Lower lobe of right lung (tissue), 2 donors: ENCODE measurements around the gene SSBP2. TPM values are rescaled to one million over a fixed set of nuclear protein-coding genes. Genes with fewer than 3 reads are reported as not detected.

Experiments
- ATAC-seq, 2 donors: fragments of 200-7000 bp; cut with Tn5 transposase; one replicate each; pipeline ENCODE4 v1.9.1; 2020 to 2022; ENCODE audit warnings: mild to moderate bottlenecking in 2 of 2, moderate library complexity in 2 of 2
- DNase-seq: peaks from one replicate; pipeline ENCODE4 v3.0.0-alpha.2; 2020
- H3K27ac ChIP-seq: fragments of 200-600 bp; one replicate; pipeline ENCODE4 v1.8.0; 2022
- H3K27me3 ChIP-seq: fragments of 200-600 bp; one replicate; pipeline ENCODE4 v1.8.0; 2022; ENCODE audit warnings: low read depth
- H3K36me3 ChIP-seq: fragments of 200-600 bp; one replicate; pipeline ENCODE4 v1.8.0; 2022; ENCODE audit warnings: mild to moderate bottlenecking
- H3K4me1 ChIP-seq: fragments of 200-600 bp; one replicate; pipeline ENCODE4 v1.8.0; 2022
- H3K4me3 ChIP-seq: fragments of 200-600 bp; one replicate; pipeline ENCODE4 v1.8.0; 2022; ENCODE audit warnings: mild to moderate bottlenecking
- H3K9me3 ChIP-seq: fragments of 200-600 bp; one replicate; pipeline ENCODE4 v1.8.0; 2022
- CTCF ChIP-seq: fragments of 200-600 bp; IDR thresholded peaks from one replicate; pipeline ENCODE4 v1.8.0; 2022; ENCODE audit warnings: antibody characterized with exemption, mild to moderate bottlenecking
- intact Hi-C: fragments of 100-400 bp; cut with DNase I; formaldehyde crosslinking; loops from one replicate; pipeline ENCODE4 v1.11.0; 2022
- total RNA-seq: library from RNA; stranded (reverse); fragmentation: NEBNext Ultra II Directional; extraction: Animal tissue kit (Norgen Biotek cat#: 25700); gene quantifications from one replicate; pipeline ENCODE4 v1.2.1, GENCODE V29; 2021
- donor health status: DM: no; HTN: yes; CAD: no; lungs with severe emphysema.

SSBP2 gene
- total RNA-seq, 1 donor from 2014 or later = 41.1 TPM

GRCh38 chr5:81626524-81626923, 124.4 kb downstream of the SSBP2 start:
- H3K9me3 ChIP-seq = no peaks in the 10 kb centered on the region
- ATAC-seq (no peak), DNase-seq (no peak)
- no peaks in the 10 kb centered on the region for H3K36me3 ChIP-seq
- H3K27me3 ChIP-seq = no peaks in the 10 kb centered on the region
- H3K4me3 ChIP-seq = no peak overlapping the region
- H3K4me1 ChIP-seq = no peaks in the 10 kb centered on the region
- no peak for TF ChIP-seq CTCF
- H3K27ac ChIP-seq = no peak overlapping the region
- intact Hi-C loops = no loop called here

GRCh38 chr5:81609810-81610375, 141.0 kb downstream of the SSBP2 start:
- H3K27ac ChIP-seq = no peak overlapping the region
- no peak overlapping the region for H3K4me3 ChIP-seq
- H3K4me1 ChIP-seq = no peaks in the 10 kb centered on the region
- no peaks in the 10 kb centered on the region for H3K27me3 ChIP-seq
- no peaks in the 10 kb centered on the region for H3K36me3 ChIP-seq
- DNase-seq (no peak), ATAC-seq (no peak)
- no peak for TF ChIP-seq CTCF
- H3K9me3 ChIP-seq = no peaks in the 10 kb centered on the region
- intact Hi-C loops = no loop called here

GRCh38 chr5:81608976-81609375, 141.9 kb downstream of the SSBP2 start:
- Histone ChIP-seq H3K27me3 (no peaks in the 10 kb centered on the region), H3K4me3 (no peak overlapping the region), H3K27ac (no peak overlapping the region), H3K36me3 (no peaks in the 10 kb centered on the region), H3K4me1 (no peaks in the 10 kb centered on the region), H3K9me3 (no peaks in the 10 kb centered on the region)
- no peak for TF ChIP-seq CTCF
- ATAC-seq (no peak), DNase-seq (no peak)
- intact Hi-C loops = no loop called here

- no peaks in the 10 kb centered on the region for H3K9me3 ChIP-seq
- intact Hi-C loops = no loop called here
- no peak for TF ChIP-seq CTCF
- no peak overlapping the region for H3K4me3 ChIP-seq
- no peaks in the 10 kb centered on the region for H3K36me3 ChIP-seq
- DNase-seq (no peak), ATAC-seq (no peak)
- H3K4me1 ChIP-seq = no peaks in the 10 kb centered on the region
- no peak overlapping the region for H3K27ac ChIP-seq
- no peaks in the 10 kb centered on the region for H3K27me3 ChIP-seq
These were observed 143.2 kb downstream of the SSBP2 start for GRCh38 chr5:81607693-81608092.

- H3K4me1 ChIP-seq = no peaks in the 10 kb centered on the region
- DNase-seq (no peak), ATAC-seq (no peak)
- TF ChIP-seq CTCF = no peak
- H3K27ac ChIP-seq = no peak overlapping the region
- no peaks in the 10 kb centered on the region for H3K27me3 ChIP-seq
- no peaks in the 10 kb centered on the region for H3K9me3 ChIP-seq
- H3K4me3 ChIP-seq = no peak overlapping the region
- no peaks in the 10 kb centered on the region for H3K36me3 ChIP-seq
- intact Hi-C loops = no loop called here
These were observed 144.7 kb downstream of the SSBP2 start for GRCh38 chr5:81606150-81606549.

- no peaks in the 10 kb centered on the region for H3K27me3 ChIP-seq
- no peaks in the 10 kb centered on the region for H3K36me3 ChIP-seq
- ATAC-seq = no peak
- H3K27ac ChIP-seq = no peak overlapping the region
- DNase-seq = no peak
- no peaks in the 10 kb centered on the region for H3K9me3 ChIP-seq
- intact Hi-C loops = no loop called here
- no peak overlapping the region for H3K4me3 ChIP-seq
- no peaks in the 10 kb centered on the region for H3K4me1 ChIP-seq
- TF ChIP-seq CTCF = no peak
These were observed 145.6 kb downstream of the SSBP2 start for GRCh38 chr5:81605299-81605698.
